Mesothelial cell of epicardium (in vitro differentiated cells): ENCODE results near the gene ADAP1. TPM values are rescaled to one million over a fixed set of nuclear protein-coding genes. Genes with fewer than 3 reads are reported as not detected.

Experiments
- DNase-seq, 2 experiments: peaks; one replicate each; pipeline ENCODE4 v3.0.0; 2021; ENCODE audit warnings: low spot score in 2 of 2; ENCODE audit not compliant: unreplicated experiment in 2 of 2
- H3K27ac Mint-ChIP-seq: 2 replicates; pipeline ENCODE4 v1.8.0; 2021; ENCODE audit warnings: mixed read lengths
- H3K27me3 Mint-ChIP-seq: 2 replicates; pipeline ENCODE4 v1.8.0; 2021; ENCODE audit warnings: low read depth, mixed read lengths
- H3K36me3 Mint-ChIP-seq: 2 replicates; pipeline ENCODE4 v1.8.0; 2021; ENCODE audit warnings: mixed read lengths
- H3K4me1 Mint-ChIP-seq: 2 replicates; pipeline ENCODE4 v1.8.0; 2021; ENCODE audit warnings: mixed read lengths
- H3K4me3 Mint-ChIP-seq: 2 replicates; pipeline ENCODE4 v1.8.0; 2021; ENCODE audit warnings: mild to moderate bottlenecking, moderate library complexity, mixed read lengths
- H3K9me3 Mint-ChIP-seq: 2 replicates; pipeline ENCODE4 v1.8.0; 2021; ENCODE audit warnings: mixed read lengths
- total RNA-seq: library from RNA; stranded (reverse); gene quantifications from 3 replicates; pipeline ENCODE4 v1.2.1, GENCODE V29; 2021
- TF ChIP-seq, protein P1 (sequence below): fragments of 200-600 bp; sonication (generic); IDR thresholded peaks from one replicate; pipeline ENCODE4 v1.5.0; 2021; ENCODE audit warnings: antibody characterized with exemption; ENCODE audit not compliant: unreplicated experiment

Gene ADAP1
- total RNA-seq, 1 donor from 2014 or later: 4.0 TPM

GRCh38 chr7:972110-972509 lies 17.6 kb upstream of the ADAP1 start:
- peaks cover 21% of the 10 kb centered on the region for H3K36me3 Mint-ChIP-seq
- H3K4me3 Mint-ChIP-seq: no peak overlapping the region
- H3K9me3 Mint-ChIP-seq: no peaks in the 10 kb centered on the region
- H3K4me1 Mint-ChIP-seq: peaks cover 12% of the 10 kb centered on the region
- H3K27ac Mint-ChIP-seq: no peak overlapping the region
- no peak for DNase-seq
- TF ChIP-seq, protein P1, sequence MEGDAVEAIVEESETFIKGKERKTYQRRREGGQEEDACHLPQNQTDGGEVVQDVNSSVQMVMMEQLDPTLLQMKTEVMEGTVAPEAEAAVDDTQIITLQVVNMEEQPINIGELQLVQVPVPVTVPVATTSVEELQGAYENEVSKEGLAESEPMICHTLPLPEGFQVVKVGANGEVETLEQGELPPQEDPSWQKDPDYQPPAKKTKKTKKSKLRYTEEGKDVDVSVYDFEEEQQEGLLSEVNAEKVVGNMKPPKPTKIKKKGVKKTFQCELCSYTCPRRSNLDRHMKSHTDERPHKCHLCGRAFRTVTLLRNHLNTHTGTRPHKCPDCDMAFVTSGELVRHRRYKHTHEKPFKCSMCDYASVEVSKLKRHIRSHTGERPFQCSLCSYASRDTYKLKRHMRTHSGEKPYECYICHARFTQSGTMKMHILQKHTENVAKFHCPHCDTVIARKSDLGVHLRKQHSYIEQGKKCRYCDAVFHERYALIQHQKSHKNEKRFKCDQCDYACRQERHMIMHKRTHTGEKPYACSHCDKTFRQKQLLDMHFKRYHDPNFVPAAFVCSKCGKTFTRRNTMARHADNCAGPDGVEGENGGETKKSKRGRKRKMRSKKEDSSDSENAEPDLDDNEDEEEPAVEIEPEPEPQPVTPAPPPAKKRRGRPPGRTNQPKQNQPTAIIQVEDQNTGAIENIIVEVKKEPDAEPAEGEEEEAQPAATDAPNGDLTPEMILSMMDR: no peak
- H3K27me3 Mint-ChIP-seq: no peaks in the 10 kb centered on the region

DNA sequence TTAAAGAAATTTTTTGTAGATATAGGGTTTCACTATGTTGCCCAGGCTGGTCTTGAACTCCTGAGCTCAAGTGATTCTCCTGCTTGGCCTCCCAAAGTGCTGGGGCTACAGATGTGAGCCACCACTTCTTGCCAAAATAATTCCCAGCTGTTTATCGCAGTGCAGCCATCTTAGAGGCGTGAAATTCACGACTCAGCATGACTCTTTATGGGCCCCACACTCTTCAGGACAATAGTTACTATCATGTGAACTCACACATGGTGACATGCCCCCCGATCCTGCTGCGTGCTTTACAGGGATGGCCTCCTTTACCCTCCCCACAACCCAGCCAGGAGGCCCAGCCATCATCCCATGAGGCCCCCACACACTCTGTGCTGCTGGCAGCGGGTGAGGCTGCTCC lies 16.3 kb upstream of the ADAP1 start:
- no peak for DNase-seq
- Mint-ChIP-seq H3K9me3 (no peaks in the 10 kb centered on the region), H3K4me3 (no peak overlapping the region), H3K4me1 (peaks cover 16% of the 10 kb centered on the region), H3K27ac (no peak overlapping the region), H3K36me3 (peaks cover 21% of the 10 kb centered on the region), H3K27me3 (no peaks in the 10 kb centered on the region)
- TF ChIP-seq, protein P1: no peak

- Mint-ChIP-seq H3K9me3 (no peaks in the 10 kb centered on the region), H3K4me3 (no peak overlapping the region), H3K27ac (no peak overlapping the region), H3K36me3 (peaks cover 21% of the 10 kb centered on the region), H3K4me1 (peaks cover 23% of the 10 kb centered on the region), H3K27me3 (no peaks in the 10 kb centered on the region)
- TF ChIP-seq, protein P1: no peak
- DNase-seq: no peak
Observed at GRCh38 chr7:969403-969802, 14.9 kb upstream of the ADAP1 start.

GRCh38 chr7:968205-969105 lies 14.0 kb upstream of the ADAP1 start:
- Mint-ChIP-seq H3K4me3 (no peak overlapping the region), H3K27ac (no peak overlapping the region), H3K9me3 (no peaks in the 10 kb centered on the region), H3K27me3 (no peaks in the 10 kb centered on the region), H3K36me3 (peaks cover 21% of the 10 kb centered on the region), H3K4me1 (peaks cover 22% of the 10 kb centered on the region)
- no peak for DNase-seq
- TF ChIP-seq, protein P1: no peak

DNA sequence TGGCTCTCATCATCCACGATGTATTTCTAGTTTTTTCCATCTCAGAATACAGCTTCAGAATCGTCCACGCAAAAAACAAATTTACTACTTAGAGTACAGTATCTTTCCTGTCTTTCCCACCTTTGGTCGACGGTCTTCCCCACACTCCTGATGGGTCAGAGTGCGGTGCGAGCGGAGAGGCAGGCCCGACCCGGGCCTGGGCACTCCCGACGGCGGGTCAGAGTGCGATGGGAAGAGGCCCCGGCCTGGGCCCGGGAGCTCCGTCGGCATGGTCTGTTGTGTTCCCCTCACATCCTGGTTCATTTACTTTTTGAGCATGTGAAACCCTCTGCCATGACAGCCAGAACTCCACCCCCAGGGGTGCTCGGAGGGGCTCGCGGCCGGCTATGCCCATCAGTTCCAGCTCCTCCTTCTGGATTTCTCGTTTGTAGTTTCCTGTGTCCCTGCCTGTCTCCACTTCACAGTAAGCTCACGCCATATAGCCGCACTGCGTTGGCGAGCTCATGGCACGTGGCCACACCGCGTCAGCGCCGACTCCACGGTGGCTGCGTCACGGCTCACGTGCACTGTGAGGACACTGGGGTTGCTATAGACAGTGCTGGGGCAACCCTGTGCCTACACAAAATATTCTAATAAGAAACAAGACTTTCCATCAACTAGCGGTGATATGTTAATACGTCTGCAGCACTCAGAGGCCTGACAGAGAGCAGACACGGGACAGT lies 13.0 kb upstream of the ADAP1 start:
- TF ChIP-seq, protein P1: no peak
- Mint-ChIP-seq H3K4me3 (no peak overlapping the region), H3K27ac (no peak overlapping the region)

More for the DNA sequence above, 13.0 kb upstream of the ADAP1 start:
- no peak for DNase-seq
- Mint-ChIP-seq H3K9me3 (no peaks in the 10 kb centered on the region), H3K36me3 (peaks cover 18% of the 10 kb centered on the region), H3K4me1 (peaks cover 18% of the 10 kb centered on the region), H3K27me3 (no peaks in the 10 kb centered on the region)
